Measurements from ENCODE around the gene FAM20A.

DNA sequence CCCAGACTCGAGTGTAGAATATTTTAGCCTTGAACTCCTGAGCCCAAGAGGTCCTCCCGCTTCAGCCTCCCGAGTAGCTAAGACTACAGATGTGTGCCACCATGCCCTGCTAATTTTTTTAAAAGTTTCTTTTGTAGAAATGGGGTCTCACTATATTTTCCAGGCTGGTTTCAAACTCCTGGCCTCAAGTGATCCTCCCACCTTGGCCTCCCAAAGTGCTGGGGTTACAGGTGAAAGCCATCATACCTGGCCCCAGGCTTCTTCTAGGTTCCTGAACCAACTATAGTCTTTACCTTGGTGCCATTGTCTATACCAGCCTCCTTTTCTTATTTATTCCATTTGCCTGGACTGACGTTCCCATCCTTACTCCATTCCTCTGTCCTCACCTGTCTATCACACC lies 106.1 kb downstream of the FAM20A start:
- TF ChIP-seq, protein P1, sequence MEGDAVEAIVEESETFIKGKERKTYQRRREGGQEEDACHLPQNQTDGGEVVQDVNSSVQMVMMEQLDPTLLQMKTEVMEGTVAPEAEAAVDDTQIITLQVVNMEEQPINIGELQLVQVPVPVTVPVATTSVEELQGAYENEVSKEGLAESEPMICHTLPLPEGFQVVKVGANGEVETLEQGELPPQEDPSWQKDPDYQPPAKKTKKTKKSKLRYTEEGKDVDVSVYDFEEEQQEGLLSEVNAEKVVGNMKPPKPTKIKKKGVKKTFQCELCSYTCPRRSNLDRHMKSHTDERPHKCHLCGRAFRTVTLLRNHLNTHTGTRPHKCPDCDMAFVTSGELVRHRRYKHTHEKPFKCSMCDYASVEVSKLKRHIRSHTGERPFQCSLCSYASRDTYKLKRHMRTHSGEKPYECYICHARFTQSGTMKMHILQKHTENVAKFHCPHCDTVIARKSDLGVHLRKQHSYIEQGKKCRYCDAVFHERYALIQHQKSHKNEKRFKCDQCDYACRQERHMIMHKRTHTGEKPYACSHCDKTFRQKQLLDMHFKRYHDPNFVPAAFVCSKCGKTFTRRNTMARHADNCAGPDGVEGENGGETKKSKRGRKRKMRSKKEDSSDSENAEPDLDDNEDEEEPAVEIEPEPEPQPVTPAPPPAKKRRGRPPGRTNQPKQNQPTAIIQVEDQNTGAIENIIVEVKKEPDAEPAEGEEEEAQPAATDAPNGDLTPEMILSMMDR (IDR thresholded peaks at IDR 0.05): no peak
- no peak for TF ChIP-seq EZH2 (IDR thresholded peaks at IDR 0.05; ENCODE audit: borderline replicate concordance, insufficient read depth, low read depth, low read length, poor library complexity, severe bottlenecking)

All from B cell (primary cell).